ENCODE results near the gene NR2F1-AS1.

The NR2F1-AS1 gene

DNA sequence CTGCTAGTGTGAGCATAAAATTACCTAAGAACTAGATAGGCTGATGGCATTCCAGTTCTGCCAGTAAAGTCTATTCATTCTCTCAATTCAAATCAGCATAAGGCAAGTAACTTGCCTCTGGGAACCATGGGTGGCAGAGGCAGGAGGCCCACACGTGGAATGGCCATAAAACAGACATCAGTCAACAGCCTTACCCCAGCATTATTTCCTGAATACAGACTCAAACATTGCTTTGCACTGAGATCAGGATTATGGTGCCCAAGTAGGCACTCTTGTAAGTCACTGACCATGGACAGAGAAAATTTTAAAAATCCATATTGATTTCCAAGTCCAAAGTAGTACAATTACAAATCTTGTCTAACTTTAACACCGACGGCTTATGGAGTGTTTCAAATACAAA is 157.7 kb downstream of the NR2F1-AS1 start:
- ATAC-seq, result no peak
- TF ChIP-seq, protein P1, sequence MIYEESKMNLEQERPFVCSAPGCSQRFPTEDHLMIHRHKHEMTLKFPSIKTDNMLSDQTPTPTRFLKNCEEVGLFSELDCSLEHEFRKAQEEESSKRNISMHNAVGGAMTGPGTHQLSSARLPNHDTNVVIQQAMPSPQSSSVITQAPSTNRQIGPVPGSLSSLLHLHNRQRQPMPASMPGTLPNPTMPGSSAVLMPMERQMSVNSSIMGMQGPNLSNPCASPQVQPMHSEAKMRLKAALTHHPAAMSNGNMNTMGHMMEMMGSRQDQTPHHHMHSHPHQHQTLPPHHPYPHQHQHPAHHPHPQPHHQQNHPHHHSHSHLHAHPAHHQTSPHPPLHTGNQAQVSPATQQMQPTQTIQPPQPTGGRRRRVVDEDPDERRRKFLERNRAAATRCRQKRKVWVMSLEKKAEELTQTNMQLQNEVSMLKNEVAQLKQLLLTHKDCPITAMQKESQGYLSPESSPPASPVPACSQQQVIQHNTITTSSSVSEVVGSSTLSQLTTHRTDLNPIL (CRISPR knock-in tag; IDR thresholded peaks at IDR 0.05; ENCODE audit: low read depth), result no peak
- TF ChIP-seq OSR1 (CRISPR knock-in tag; IDR thresholded peaks at IDR 0.05) (no peak), ZFP3 (CRISPR knock-in tag; IDR thresholded peaks at IDR 0.05) (no peak), ISL1 (CRISPR knock-in tag; IDR thresholded peaks at IDR 0.05) (no peak), BACH2 (CRISPR knock-in tag; IDR thresholded peaks at IDR 0.05; ENCODE audit: borderline replicate concordance) (no peak), GLIS3 (CRISPR knock-in tag; IDR thresholded peaks at IDR 0.05) (no peak), ZFP30 (CRISPR knock-in tag; IDR thresholded peaks at IDR 0.05) (no peak), RARB (CRISPR knock-in tag; IDR thresholded peaks at IDR 0.05) (no peak), TCF4 (CRISPR knock-in tag; IDR thresholded peaks at IDR 0.05; ENCODE audit: borderline replicate concordance) (no peak), CSDC2 (CRISPR knock-in tag; IDR thresholded peaks at IDR 0.05) (no peak), ZNF70 (CRISPR knock-in tag; IDR thresholded peaks at IDR 0.05) (no peak), ESRRG (CRISPR knock-in tag; IDR thresholded peaks at IDR 0.05) (no peak), ARNTL (CRISPR knock-in tag; IDR thresholded peaks at IDR 0.05; ENCODE audit: borderline replicate concordance, low read depth) (no peak), TOX (CRISPR knock-in tag; IDR thresholded peaks at IDR 0.05; ENCODE audit: borderline replicate concordance) (no peak), PPARA (CRISPR knock-in tag; IDR thresholded peaks at IDR 0.05; ENCODE audit: borderline replicate concordance) (no peak)
- TF ChIP-seq, protein P2, sequence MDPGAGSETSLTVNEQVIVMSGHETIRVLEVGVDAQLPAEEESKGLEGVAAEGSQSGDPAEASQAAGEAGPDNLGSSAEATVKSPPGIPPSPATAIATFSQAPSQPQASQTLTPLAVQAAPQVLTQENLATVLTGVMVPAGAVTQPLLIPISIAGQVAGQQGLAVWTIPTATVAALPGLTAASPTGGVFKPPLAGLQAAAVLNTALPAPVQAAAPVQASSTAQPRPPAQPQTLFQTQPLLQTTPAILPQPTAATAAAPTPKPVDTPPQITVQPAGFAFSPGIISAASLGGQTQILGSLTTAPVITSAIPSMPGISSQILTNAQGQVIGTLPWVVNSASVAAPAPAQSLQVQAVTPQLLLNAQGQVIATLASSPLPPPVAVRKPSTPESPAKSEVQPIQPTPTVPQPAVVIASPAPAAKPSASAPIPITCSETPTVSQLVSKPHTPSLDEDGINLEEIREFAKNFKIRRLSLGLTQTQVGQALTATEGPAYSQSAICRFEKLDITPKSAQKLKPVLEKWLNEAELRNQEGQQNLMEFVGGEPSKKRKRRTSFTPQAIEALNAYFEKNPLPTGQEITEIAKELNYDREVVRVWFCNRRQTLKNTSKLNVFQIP (CRISPR knock-in tag; IDR thresholded peaks at IDR 0.05; ENCODE audit: borderline replicate concordance, low read depth), result no peak
- TF ChIP-seq, protein P3, sequence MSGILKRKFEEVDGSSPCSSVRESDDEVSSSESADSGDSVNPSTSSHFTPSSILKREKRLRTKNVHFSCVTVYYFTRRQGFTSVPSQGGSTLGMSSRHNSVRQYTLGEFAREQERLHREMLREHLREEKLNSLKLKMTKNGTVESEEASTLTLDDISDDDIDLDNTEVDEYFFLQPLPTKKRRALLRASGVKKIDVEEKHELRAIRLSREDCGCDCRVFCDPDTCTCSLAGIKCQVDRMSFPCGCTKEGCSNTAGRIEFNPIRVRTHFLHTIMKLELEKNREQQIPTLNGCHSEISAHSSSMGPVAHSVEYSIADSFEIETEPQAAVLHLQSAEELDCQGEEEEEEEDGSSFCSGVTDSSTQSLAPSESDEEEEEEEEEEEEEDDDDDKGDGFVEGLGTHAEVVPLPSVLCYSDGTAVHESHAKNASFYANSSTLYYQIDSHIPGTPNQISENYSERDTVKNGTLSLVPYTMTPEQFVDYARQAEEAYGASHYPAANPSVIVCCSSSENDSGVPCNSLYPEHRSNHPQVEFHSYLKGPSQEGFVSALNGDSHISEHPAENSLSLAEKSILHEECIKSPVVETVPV (CRISPR knock-in tag; IDR thresholded peaks at IDR 0.05), result no peak

DNA sequence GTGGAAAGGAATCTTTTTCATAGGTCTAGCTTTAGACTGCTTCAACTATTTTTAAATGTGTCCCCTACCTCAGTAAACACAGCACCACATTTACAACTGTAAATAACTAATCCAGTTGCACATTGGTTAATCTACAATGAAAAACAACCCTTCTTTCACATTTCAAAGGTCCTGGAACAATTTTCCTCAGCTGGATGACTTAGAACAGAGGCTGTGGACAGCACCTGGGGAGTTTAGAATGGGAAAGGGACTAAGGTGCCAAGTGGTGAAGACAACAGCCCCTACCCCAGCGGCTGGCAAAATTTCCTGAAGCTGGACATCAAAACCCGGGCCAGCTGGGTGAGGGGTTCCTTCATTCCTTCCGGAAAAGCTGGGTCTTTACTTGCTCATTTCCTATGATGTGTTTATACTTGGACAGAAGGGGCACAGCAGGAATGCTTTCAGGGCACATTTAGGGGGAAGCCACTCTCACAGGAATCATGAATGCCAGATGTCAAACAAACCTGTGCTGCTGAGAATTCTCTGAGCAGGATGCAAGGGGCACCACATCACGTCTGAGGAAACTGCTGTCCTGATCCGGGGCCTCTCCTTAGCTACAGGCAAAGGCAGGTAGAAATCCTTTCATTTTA is 158.3 kb downstream of the NR2F1-AS1 start:
- no peak for TF ChIP-seq ZNF565 (CRISPR knock-in tag; conservative IDR thresholded peaks at IDR 0.05; ENCODE audit: low read depth)
- TF ChIP-seq ISL1 (CRISPR knock-in tag; IDR thresholded peaks at IDR 0.05), result no peak
- no peak for TF ChIP-seq ZNF70 (CRISPR knock-in tag; IDR thresholded peaks at IDR 0.05)
- no peak for TF ChIP-seq GLIS3 (CRISPR knock-in tag; IDR thresholded peaks at IDR 0.05)
- TF ChIP-seq ARNTL (CRISPR knock-in tag; IDR thresholded peaks at IDR 0.05; ENCODE audit: borderline replicate concordance, low read depth), result no peak
- TF ChIP-seq PPARA (CRISPR knock-in tag; IDR thresholded peaks at IDR 0.05; ENCODE audit: borderline replicate concordance), result no peak
- TF ChIP-seq, protein P2 (CRISPR knock-in tag; IDR thresholded peaks at IDR 0.05; ENCODE audit: borderline replicate concordance, low read depth), result no peak
- no peak for ATAC-seq

DNA sequence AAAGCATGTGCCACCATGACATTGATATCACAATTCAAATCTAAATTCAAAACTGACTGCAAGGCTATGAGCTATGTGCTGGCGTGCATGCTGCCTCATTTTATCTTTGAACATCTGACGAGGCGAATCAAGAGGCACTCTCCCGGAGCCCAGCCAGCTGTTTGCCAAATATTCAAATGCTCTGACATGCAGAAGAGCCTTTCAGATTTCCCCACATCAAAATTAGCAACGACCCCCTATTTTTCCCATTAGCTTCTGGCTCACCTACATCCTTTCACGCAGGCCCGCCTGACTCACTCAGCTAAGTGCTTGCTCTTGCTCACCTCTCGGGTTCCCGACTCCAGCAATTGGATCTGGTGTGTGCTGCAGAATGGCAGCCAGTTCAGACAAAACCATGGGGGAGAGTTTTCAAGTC is 159.0 kb downstream of the NR2F1-AS1 start:
- no peak for TF ChIP-seq BACH2 (CRISPR knock-in tag; IDR thresholded peaks at IDR 0.05; ENCODE audit: borderline replicate concordance)
- TF ChIP-seq ZFP3 (CRISPR knock-in tag; IDR thresholded peaks at IDR 0.05), result no peak
- TF ChIP-seq ZNF565 (CRISPR knock-in tag; conservative IDR thresholded peaks at IDR 0.05; ENCODE audit: low read depth), result no peak
- TF ChIP-seq, protein P1 (CRISPR knock-in tag; IDR thresholded peaks at IDR 0.05; ENCODE audit: low read depth), result no peak
- TF ChIP-seq ZNF8 (CRISPR knock-in tag; IDR thresholded peaks at IDR 0.05), result no peak
- no peak for TF ChIP-seq ARNTL (CRISPR knock-in tag; IDR thresholded peaks at IDR 0.05; ENCODE audit: borderline replicate concordance, low read depth)
- no peak for TF ChIP-seq OSR1 (CRISPR knock-in tag; IDR thresholded peaks at IDR 0.05)
- TF ChIP-seq TOX (CRISPR knock-in tag; IDR thresholded peaks at IDR 0.05; ENCODE audit: borderline replicate concordance), result no peak
- no peak for TF ChIP-seq ZC3H10 (CRISPR knock-in tag; IDR thresholded peaks at IDR 0.05)
- TF ChIP-seq, protein P3 (CRISPR knock-in tag; IDR thresholded peaks at IDR 0.05), result no peak
- no peak for TF ChIP-seq ZFP30 (CRISPR knock-in tag; IDR thresholded peaks at IDR 0.05)
- no peak for TF ChIP-seq GLIS3 (CRISPR knock-in tag; IDR thresholded peaks at IDR 0.05)
- TF ChIP-seq PPARA (CRISPR knock-in tag; IDR thresholded peaks at IDR 0.05; ENCODE audit: borderline replicate concordance), result no peak
- TF ChIP-seq CSDC2 (CRISPR knock-in tag; IDR thresholded peaks at IDR 0.05), result no peak
- no peak for TF ChIP-seq RARB (CRISPR knock-in tag; IDR thresholded peaks at IDR 0.05)
- no peak for ATAC-seq
